Inflammatory macrophage (primary cell): ENCODE data around the gene OSBPL3.

Experiments used
- DNase-seq, 2 donors: peaks; one replicate each; pipeline ENCODE4 v3.0.0-alpha.2; 2020 to 2022

OSBPL3 gene

DNA sequence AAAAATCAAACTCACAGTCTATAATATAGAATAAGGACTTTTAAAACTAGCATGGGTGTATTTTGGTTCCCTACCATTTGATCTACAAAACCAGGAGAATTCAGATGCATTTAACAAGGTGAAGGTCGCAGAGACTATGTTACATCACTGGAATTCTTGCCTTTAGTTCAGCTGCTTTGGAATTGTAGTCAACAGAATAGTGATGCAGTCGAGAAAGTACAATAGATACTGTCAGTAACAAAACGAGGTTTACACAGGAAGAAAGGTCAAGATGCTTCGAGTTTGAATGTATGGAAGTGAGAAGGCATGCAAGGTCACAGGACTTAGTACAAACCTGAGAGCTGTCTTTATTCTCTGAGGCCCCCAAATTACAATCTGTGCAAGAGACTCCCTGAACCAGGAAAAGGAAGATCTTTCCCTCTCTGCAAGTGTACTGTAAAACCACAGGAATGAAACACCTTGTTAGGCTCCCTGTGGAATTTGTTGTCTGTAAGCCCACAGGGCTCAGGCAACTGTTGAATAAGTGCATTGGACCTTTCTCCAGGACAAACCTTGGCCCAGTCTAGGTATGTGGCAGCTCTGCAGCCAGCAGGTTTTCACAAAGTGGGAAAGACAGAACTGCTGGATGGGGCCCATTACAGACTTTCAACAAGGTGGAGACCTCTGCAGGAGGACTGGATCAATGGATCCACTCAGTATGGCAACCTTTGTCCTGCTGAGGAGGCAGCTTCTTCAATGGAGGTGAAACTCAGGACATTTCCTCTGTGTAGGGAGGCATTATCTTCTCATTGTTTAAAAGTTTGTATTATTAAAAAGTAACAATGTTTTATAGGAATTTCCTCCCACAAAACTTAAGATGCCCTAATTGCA, 121.6 kb downstream of the OSBPL3 start:
- no peak for DNase-seq

DNA sequence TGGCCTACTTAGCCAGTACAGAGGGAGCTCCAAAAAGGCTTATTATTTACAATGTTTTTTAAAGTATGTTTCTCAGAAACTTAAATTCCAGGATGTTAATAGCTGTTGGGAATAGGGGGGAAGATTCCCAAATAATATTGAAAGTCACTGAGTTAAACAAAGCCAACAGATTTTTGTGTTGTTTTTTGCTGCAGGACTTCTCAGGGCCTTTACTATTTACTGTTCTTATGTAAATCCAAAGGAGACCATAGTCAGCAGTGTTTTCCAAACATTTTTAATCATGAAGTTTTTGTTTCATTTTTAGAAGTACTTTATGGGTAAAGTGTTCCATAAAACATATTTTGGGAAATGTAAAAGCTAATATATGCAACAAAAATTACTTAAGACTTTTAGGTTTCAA, 122.4 kb downstream of the OSBPL3 start:
- no peak for DNase-seq

DNA sequence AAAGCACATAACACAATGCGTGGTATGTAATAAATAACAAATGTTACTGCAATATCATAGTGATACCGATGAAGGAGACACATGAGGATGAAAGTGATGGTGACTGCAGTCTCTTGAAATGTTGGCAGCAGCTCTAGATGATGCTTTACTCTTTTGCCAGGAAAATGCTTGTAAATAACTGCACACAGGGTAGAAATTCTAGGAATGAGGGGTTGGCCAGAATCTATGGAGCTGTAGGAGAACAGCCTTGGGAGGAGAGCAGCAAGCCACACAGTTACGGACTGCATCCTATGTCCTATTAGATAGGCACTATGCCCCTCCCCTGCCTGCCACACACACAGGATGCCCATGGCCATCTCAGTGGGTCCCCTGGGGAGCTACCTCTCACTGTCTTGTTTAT, 125.1 kb downstream of the OSBPL3 start:
- no peak for DNase-seq

DNA sequence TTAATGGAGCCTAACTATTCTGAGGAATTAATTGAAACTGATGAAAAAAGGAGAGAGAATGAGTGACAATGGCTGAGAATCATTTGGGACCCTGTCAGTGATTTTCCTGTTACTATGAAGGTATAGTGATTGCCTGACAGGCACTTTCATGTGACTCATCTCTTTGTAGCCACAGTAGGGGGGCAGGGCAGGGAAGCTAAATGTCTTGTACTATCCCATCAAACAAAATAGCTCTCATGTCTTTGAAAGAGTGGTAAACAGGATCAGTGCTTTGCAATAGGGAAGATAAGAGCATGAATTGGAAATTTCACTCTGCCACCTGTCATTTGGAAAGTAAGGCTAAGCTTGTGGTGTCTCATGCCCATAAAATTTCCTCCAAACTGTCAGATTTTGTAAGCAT, 128.2 kb downstream of the OSBPL3 start:
- no peak for DNase-seq

DNA sequence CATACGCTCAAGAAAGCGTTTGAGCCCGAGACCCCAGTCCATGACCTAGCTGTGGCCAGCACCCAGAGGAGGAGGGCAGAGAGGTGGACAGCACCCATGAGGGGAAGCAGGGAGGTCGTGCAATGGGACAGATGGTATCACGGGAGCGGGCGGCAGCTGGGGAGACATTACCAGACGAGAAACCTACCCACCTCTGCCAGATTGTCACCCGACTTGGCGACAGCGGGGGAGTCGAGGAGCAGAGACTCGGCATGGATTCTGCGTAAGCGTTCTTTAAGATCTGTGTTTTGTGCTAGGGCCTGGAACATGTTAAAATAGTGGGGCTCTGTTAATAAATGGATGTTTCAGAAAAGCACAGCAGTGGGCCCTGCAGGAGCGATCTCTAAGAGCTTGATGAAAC, 131.1 kb downstream of the OSBPL3 start:
- no peak for DNase-seq

DNA sequence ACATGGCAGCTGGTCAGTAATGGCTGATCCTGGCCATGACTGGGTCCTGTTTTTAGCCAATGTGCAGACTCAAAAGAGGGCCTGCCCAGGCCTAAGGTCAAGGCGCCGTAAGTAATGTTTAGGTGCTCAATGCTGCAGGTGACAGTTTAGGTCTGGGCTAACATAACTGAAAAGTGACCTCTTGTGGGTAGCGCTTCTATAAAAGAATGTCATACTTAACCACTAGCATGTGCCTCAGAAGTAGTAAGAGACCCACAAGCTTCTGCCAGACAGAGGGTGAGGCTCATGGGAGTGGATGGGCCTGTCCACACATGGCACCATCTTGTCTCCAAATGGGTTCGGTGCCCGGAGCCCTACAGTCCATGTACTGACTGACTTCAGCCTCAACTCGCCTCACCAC, 132.2 kb downstream of the OSBPL3 start:
- no peak for DNase-seq

DNA sequence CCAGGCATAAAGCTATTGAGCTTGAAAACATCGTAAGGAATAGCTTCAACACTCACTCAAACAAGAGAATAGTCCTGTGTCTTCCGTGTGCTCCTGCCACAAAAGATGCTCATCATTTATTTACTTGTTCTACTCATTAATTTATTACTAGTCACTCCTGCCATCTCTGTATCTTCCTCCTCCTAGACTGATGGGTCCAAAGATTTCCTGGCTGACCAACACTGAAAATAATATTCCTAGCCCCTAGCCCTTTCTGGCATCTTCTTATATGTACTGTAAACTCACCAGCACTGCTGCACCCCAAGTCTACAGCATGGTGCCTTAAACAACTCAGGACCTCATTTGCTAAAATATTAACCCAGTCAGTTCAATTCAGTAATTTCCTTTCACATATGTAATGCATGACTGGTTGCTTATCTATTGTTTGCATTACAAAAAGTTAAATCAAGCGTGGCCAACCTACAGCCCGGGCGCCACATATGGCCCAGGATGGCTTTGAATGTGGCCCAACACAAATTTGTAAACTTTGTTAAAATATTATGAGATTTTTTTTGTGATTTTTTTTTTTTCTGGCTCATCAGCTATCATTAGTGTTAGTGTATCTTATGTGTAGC, 136.1 kb downstream of the OSBPL3 start:
- no peak for DNase-seq

DNA sequence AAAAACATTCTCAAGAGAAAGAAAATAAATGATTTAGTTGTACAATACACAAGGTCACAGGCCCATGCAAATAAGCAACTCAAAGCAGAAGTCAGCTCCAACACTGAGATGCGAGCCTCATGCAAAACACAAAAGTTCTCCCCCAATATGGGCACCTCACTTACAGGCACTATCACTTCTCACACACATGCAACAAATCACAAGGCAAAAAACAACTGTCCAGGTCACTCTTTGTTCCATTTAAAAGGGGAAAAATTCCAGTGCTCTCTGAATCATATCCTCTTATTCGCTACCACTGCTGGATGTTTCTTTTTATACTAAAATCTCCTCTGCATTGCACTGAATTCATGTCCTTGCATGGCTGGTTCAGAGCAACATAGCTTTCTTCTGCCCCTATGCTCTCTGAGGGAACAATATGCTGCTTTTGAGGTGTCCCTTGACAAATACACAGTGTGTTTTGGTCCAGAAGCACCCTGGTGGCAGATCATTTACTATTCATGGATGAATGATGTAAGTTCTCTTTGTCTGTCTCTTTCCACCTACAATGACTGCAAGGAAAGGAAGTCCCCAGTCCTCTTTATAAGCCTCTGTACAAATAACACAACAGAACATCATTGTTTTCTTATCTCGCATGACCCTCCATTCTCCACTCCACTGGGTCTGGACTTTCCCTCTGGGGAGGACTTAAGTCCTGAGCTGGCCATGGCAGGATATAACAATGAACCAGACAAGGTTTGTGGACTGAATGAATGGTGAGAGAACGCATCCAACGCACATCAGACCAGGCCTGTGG, 137.3 kb downstream of the OSBPL3 start:
- peak in 1 of 2 donors; percentile 23 for DNase-seq

DNA sequence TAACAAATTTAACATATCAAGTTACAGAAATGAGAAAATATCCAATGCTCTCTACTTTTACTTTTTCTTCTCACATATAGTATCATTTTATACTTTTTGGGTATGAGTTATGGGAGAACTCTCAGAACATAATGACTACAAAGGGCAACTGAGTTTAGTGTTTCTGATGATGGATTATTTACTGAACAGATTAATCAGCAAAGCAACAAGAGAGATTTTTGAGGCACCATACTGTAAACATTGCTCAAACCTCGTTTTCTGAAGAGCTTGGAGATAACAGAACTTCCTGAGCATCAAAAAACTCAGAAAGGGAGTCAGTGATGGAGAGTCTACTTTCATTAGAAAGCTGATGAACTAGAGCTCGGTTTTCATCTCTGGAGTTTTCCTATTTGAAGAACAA, 137.9 kb downstream of the OSBPL3 start:
- no peak for DNase-seq

DNA sequence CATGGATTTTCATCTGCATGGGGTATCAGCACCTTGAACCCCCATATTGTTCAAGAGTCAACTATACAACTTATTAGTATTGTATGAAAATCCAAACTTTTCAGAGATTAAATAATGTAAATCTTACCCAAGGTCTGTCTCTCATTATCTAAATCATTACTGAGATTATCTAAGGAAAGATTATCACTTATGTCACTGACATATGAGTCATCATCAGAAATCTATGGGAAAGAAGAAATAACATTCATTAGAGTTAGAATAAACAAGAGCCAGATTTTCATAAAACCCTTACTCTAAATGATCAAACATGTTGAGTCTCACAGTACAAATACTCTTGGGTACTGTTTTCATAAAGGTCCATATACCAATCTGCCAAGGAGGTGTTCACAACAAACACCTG, 139.4 kb downstream of the OSBPL3 start:
- no peak for DNase-seq

DNA sequence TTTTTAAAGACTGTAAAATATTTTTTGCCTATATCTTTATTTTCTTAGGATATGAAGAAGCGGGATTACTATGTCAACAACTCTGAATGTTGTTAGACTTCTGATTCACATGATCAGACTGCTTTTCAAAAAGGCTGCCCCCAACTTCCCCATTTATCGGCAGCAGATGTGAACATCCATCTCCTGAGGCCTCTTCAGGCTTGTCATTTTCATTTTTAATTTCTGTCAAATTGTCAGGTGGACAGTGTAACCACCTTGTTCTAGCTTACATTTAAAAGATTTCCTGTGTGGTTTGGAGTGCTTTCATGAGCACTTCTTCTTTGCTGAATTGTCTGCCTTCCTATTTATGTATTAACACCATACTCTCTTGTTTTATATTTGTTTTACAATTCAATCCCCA, 143.9 kb downstream of the OSBPL3 start:
- peak; percentile 71 to 81 for DNase-seq

DNA sequence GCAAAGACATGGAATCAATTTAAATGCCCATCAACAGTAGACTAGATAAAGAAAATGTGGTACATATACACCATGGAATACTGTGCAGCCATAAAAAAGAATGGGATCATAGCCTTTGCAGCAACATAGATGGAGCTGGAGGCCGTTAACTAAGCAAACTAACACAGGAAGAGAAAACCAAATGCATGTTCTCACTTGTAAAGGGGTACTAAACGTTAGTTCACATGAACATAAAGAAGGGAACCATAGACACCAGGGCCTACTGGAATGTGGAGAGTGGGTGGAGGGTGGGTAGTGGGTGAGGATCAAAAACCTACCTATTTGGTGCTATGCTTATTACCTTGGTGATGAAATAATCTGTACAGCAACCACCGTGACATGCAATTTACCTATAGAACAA, 144.3 kb downstream of the OSBPL3 start:
- no peak for DNase-seq

DNA sequence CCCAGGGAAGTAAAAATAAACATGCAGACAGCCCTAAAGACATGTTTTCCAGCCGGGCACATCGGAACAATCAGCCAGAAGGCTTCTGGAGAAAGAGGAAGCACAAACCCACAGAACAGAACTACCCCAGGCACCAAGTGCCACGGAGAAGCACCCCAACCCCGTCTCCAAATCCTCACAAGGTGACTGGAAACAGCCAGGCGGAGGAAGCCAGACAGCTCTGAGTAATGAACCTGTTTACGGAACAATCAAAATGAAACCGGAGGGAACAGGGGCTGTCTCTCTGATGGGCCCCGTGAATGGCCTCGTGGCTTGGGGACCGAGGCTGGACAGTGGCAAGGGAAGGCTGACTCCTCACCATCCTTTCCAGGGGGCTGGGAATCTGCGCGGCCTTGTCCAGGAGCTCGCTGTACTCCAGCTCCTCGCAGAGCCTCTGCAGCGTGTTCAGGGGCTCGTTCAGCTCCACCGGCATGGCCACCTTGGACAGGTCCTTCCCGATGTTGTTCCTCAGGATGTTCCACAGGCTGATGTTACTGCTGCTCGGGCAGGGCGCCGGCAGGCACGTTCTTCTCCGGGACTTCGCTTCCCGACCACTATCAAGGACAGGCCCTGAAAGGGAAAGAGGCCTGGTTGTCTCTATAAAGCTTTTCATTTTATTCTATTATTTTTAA, 145.7 kb downstream of the OSBPL3 start:
- peak; percentile 84 to 91 for DNase-seq

DNA sequence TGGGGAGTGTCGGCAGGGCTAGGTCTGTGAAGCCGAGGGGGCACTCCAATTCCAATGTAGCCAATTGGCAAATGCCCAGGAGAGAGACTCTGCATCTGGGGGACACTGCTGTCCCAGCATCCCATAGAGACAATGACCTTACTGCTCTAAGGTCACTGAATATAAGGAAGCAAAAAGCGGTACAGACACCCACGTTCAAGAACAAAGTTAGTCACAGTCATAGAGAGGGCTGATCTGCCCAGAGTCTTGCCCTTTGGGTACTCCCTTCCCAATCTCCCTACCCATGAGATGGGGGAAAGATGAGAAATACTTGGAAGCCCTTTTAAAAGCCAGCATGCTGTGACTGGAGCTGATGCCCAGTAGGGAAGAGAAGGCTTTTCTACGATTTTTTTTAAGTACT, 146.4 kb downstream of the OSBPL3 start:
- DNase-seq: peak; percentile 88 to 90

DNA sequence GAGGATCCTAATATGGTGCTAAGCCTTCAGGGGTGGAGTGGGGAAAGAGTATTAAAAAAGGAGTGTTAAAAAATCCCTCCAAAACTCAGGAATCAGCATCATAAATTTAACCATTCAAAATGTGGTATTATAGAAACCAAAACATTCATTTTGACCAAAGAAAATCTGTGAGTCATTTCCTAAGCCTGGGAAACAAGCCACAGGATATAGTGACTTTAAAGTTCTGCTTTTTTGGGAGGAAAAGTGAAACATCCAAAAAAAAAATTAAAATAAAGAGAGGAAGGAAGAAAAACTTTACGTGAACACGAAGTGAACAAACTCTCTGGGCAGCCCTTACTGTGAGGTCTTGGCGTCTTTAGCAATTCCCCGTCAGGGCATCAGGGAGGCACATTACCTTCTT, 148.7 kb downstream of the OSBPL3 start:
- DNase-seq: peak; percentile 55 to 85

DNA sequence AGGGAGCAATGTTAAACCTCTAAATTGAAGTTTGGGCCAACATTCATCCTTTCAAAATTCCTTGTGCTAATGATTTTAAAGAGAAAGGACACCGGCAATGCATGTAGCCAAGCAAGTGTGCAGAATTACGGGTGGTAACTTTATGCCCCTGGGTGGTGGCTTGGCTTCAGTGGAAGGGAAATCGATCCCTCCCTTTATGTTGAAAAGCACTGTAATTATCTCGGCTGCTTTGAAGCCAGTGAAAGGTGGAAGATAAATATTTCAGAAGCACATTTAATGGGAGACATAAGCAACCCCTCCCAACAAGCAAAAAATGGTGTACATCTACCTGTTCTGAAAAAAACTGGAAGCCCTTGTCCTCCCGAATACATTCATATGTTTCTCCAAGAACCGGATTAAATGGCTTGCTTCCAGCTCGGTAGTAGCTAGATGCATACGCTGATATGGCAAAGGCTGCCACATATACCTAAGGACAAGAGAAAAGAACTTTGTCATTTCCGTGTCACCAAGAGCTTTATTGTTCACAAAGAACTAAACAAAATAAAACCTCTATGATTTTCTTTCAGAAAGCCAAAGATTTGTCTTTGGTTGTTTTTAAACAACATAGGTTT, 149.4 kb downstream of the OSBPL3 start:
- no peak for DNase-seq

DNA sequence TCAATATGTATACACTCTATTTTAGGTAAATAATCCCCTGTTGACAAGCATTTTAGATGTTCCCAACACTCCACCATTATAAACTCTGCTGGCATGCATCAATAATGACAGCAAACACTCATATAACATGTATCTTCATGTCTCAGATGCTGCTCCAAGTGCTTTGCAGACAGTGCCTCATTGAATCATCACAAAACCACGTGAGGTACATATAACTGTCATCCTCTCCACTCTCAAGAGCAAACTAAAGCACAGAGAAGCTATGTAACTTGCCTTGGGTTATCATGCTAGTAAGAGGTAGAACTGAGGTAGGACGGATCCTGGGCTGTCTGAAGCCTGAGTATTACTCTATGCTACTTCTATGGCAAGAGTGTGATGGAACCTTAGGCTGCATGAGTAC, 150.2 kb downstream of the OSBPL3 start:
- no peak for DNase-seq

DNA sequence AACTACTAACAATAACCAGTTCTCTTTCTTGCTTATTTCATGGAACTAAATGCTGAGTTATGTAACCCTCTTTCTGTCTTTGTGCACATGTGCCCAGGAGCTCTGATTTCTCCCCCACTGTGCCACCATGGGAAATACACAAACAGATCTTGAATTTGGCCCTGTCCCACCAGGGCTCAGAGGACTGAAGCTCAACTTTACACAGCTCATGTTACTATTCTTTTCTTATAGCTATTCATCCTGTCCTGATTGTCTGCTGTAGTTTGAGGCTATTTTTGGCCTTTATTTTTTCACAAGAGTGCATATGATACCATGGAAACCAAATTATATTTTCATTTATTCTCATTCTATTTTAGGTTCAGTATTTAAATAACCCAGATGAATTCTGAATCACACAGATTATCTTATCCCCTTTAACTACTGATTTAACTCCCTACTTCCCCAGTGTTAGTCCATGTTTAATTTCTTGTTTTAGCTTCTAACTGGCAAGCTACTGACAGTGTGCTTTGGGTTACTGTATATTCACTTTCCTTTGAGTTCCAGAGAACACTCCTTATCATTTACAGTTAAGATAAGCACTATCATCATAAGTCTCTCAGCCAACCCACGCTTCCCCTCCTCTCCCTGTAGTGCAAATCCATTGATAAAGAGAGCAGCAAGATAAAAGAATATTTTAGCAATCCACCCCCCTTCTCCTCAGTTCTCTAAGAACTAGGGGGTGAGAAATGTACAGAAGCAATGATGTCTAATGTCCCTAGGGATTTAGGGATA, 150.9 kb downstream of the OSBPL3 start:
- DNase-seq: peak; percentile 42 to 53

DNA sequence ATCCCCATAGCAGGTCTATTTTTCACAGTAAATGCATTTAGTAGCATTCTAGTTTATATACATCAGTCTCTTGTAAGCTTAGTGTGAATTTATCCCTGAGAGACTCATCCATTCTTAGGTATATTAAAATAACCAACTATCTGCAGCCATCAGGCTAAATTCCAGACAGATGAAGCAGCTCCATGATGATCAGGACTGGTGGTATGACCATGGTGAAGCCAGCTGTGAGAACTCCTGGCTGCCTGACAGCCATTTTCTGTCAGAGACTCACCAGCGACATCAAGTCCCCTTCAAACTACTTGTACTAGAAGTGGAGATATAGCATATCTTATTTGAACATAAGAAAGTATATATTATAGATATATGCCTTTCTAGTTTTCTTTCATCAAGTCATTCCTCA, 152.4 kb downstream of the OSBPL3 start:
- DNase-seq: no peak

DNA sequence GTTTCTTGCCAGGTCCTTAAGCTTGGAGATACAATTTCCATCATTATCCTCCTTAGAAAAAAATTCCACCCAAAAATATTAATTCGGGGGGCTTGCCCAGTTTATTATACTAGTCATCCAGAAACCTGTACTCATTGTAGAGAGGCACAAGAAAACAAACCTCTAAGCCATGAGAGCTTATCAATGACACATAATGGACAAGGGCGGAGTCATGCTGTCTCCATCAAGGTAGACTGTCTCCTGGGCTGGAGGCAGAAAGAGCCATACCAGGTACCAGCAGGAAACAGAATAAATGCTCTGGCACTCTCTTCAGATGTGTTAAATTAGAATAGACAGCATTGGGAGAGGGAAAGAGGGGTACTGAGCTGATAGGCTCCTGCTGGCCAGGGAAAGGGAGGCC, 153.0 kb downstream of the OSBPL3 start:
- DNase-seq: no peak

DNA sequence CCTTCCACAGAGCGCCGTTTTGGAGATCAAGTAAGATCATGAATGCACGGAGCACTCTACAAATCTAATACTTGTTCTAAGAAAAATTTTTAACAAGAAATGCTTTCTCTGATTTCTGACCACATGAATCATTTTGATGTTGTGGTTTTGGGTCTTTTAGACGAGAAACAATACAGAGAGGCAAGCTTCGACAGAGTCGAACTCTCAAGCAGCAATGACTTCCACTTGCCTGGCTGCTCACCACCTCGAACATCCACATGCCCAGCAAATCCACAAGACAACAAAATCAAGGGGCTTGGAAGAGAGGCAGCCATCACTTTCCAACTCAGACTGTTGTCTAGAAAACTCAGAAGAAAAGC, 153.3 kb downstream of the OSBPL3 start:
- no peak for DNase-seq
